ENCODE measurements around the gene ZNF22. TPM values are rescaled to one million over a fixed set of nuclear protein-coding genes. Genes with fewer than 3 reads are reported as not detected.
A peak's percentile ranks its signal among the peaks of the same experiment; 100 is the strongest.

ZNF22 gene
- total RNA-seq, 1 experiment from 2014 or later, result 42.1 TPM

DNA sequence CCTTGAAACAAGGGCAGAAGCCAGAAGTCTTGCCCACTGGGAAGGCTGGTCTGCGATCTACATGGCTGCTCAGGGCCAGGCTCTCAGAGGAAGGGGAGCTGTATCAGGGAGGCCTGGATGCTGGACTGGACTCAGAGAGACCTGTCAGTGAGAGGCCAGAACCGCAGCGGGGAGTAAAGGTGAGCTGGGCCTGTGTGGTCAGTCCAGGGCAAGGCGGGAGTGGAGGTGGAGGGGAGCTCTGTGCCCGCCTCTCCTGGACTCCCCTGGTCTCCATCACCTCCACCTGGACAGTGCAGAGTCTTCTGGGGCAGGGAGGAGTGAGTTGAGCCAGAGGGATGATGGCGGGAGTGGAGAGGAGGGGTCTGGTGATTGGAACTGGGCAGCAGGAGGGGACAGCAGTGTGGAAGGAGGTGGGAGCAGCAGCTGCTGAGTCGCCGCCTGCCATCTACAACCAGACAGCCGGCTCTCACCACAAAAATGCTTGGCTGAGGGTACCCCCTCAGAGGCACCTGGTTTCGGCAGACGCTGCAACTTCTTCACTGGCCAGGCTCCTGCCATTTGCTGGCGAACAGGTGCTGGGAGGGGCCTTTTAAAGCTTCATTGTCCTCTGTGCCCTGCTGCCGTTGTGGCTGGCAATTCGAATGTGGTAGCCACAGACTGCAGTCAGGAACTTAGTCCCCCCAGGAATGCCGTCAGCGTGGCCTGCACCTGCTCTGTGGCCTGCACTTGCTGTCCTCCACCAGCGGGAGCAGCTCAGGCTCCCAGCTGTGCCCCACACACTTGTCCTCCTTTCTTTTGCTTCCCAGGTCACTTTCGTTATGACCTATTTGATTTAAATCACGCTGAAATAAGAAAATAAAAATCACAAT is 37.6 kb upstream of the ZNF22 start:
- ChIA-PET POLR2A (ENCODE audit: low non-redundant PET) (no interaction called here), CTCF (no interaction called here)
- TF ChIP-seq EZH2 (IDR thresholded peaks at IDR 0.05; ENCODE audit: borderline replicate concordance, low read depth, low read length, poor library complexity, severe bottlenecking), result no peak
- TF ChIP-seq, protein P1, sequence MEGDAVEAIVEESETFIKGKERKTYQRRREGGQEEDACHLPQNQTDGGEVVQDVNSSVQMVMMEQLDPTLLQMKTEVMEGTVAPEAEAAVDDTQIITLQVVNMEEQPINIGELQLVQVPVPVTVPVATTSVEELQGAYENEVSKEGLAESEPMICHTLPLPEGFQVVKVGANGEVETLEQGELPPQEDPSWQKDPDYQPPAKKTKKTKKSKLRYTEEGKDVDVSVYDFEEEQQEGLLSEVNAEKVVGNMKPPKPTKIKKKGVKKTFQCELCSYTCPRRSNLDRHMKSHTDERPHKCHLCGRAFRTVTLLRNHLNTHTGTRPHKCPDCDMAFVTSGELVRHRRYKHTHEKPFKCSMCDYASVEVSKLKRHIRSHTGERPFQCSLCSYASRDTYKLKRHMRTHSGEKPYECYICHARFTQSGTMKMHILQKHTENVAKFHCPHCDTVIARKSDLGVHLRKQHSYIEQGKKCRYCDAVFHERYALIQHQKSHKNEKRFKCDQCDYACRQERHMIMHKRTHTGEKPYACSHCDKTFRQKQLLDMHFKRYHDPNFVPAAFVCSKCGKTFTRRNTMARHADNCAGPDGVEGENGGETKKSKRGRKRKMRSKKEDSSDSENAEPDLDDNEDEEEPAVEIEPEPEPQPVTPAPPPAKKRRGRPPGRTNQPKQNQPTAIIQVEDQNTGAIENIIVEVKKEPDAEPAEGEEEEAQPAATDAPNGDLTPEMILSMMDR (conservative IDR thresholded peaks at IDR 0.05; ENCODE audit: low read depth, low read length), result 0 out of 2 replicates have a peak, but pooled peaks have one; percentile 13
- Histone ChIP-seq H3K9me3 (ENCODE audit: low read depth, low read length, poor library complexity, severe bottlenecking) (no peaks in the 10 kb centered on the region), H3K4me3 (ENCODE audit: low read depth, low read length, poor library complexity, severe bottlenecking) (no peak overlapping the region), H3K27ac (ENCODE audit: low read depth, low read length, poor library complexity, severe bottlenecking) (no peak overlapping the region), H3K4me1 (ENCODE audit: insufficient read depth, low read length, poor library complexity, severe bottlenecking) (peaks cover 13% of the 10 kb centered on the region), H3K27me3 (replicated peaks; ENCODE audit: insufficient read depth, low read depth, low read length, poor library complexity) (no peaks in the 10 kb centered on the region), H3K36me3 (ENCODE audit: insufficient read depth, low read length, poor library complexity, severe bottlenecking) (no peaks in the 10 kb centered on the region)
- BruUV-seq (replicated peaks), result no TSS peak
- intact Hi-C loops (cut with micrococcal nuclease; ENCODE audit: unreplicated experiment), result no loop called here
- DNase-seq (ENCODE audit: low spot score), result no peak

DNA sequence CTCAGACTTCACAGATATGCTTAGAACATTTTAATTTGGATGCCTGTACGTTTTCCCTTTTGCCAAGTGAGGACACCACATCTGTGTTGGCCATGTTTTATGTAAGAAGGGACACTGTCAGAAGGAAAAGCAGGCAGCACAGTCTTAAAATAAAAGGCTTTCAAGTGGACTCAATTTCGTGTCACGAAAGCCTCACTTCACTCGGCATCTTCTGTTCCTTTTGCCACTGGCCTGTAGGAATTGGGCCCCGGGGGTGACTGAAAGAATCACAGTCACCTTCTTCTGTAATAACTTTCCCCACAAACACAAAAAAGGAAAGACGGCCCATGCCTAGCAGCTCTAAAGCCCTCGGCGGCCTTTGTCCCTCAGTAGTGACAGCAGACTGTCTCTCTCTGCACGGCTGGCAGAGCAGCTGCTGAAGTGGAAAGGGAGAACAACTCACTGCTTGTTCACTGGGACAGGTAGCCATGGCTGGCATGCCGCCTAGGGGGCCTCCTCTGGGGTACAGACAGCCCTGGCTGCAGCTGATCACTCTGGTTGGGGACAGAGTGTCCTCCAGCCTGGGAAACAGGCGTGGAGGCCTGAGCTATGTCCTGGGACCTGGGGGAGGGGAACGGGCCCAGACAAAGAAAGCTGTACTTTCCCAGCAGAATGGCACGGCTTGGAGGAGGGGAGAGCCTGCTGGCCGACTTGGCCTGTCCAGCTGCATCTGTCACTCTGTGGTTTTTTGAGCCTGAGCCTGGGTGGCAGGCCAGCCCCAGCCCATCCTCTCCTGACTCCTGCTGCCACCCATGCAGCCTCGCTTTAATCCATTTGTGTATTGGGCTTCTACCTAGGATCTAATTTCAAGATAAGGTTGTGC is 36.7 kb upstream of the ZNF22 start:
- DNase-seq (ENCODE audit: low spot score), result no peak
- ChIA-PET POLR2A (ENCODE audit: low non-redundant PET) (no interaction called here), CTCF (interaction anchor here (1.0 kb wide), 1 partner anchor 10 kb away, joined by 3 read pairs; no protein-coding TSS in a partner anchor)
- Histone ChIP-seq H3K4me3 (ENCODE audit: low read depth, low read length, poor library complexity, severe bottlenecking) (no peak overlapping the region), H3K4me1 (ENCODE audit: insufficient read depth, low read length, poor library complexity, severe bottlenecking) (peaks cover 7% of the 10 kb centered on the region), H3K27me3 (replicated peaks; ENCODE audit: insufficient read depth, low read depth, low read length, poor library complexity) (no peaks in the 10 kb centered on the region), H3K36me3 (ENCODE audit: insufficient read depth, low read length, poor library complexity, severe bottlenecking) (no peaks in the 10 kb centered on the region), H3K9me3 (ENCODE audit: low read depth, low read length, poor library complexity, severe bottlenecking) (no peaks in the 10 kb centered on the region), H3K27ac (ENCODE audit: low read depth, low read length, poor library complexity, severe bottlenecking) (no peak overlapping the region)
- BruUV-seq (replicated peaks), result no TSS peak
- no peak for TF ChIP-seq EZH2 (IDR thresholded peaks at IDR 0.05; ENCODE audit: borderline replicate concordance, low read depth, low read length, poor library complexity, severe bottlenecking)
- TF ChIP-seq, protein P1 (conservative IDR thresholded peaks at IDR 0.05; ENCODE audit: low read depth, low read length), result no peak
- intact Hi-C loops (cut with micrococcal nuclease; ENCODE audit: unreplicated experiment), result no loop called here

DNA sequence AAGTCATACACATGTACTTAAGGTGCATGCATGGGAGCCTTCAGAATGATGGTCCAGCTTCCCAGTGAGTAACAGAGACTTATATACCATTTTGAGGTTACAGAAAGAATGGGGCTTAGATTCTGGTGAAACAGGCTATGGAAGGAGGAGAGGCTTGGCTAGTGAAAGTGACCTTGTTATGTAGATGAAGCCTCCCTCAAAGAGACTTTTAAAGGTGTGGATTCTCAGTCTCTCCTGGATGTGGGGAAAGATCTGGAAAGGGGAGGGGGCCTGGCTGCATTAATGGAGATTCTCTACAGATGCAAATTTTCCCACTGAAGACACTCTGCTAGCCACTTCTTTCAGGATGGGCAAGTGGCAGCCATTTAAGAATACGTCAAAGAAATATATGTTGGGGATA is 35.6 kb upstream of the ZNF22 start:
- no peaks in the 10 kb centered on the region for H3K27me3 ChIP-seq (replicated peaks; ENCODE audit: insufficient read depth, low read depth, low read length, poor library complexity)
- no peaks in the 10 kb centered on the region for H3K36me3 ChIP-seq (ENCODE audit: insufficient read depth, low read length, poor library complexity, severe bottlenecking)
- peaks cover 2% of the 10 kb centered on the region for H3K4me1 ChIP-seq (ENCODE audit: insufficient read depth, low read length, poor library complexity, severe bottlenecking)
- no peaks in the 10 kb centered on the region for H3K9me3 ChIP-seq (ENCODE audit: low read depth, low read length, poor library complexity, severe bottlenecking)
- TF ChIP-seq, protein P1 (conservative IDR thresholded peaks at IDR 0.05; ENCODE audit: low read depth, low read length), result no peak
- no peak for TF ChIP-seq EZH2 (IDR thresholded peaks at IDR 0.05; ENCODE audit: borderline replicate concordance, low read depth, low read length, poor library complexity, severe bottlenecking)
- BruUV-seq (replicated peaks), result no TSS peak
- ChIA-PET POLR2A (ENCODE audit: low non-redundant PET) (no interaction called here), CTCF (no interaction called here)
- H3K27ac ChIP-seq (ENCODE audit: low read depth, low read length, poor library complexity, severe bottlenecking), result no peak overlapping the region
- intact Hi-C loops (cut with micrococcal nuclease; ENCODE audit: unreplicated experiment), result no loop called here
- DNase-seq (ENCODE audit: low spot score), result no peak
- no peak overlapping the region for H3K4me3 ChIP-seq (ENCODE audit: low read depth, low read length, poor library complexity, severe bottlenecking)

All from A673 (cell line).